Skeletal muscle cell (primary cell): ENCODE data around the gene SPAG9.

Experiments used
- DNase-seq: peaks from one replicate; pipeline ENCODE4 v3.0.0-alpha.2; 2010; ENCODE audit warnings: low read depth
- H3K4me3 ChIP-seq: 2 replicates; pipeline ENCODE4 v1.5.1; 2011; ENCODE audit warnings: low read depth, mild to moderate bottlenecking, control low read depth, low read length, moderate library complexity

Gene SPAG9

DNA sequence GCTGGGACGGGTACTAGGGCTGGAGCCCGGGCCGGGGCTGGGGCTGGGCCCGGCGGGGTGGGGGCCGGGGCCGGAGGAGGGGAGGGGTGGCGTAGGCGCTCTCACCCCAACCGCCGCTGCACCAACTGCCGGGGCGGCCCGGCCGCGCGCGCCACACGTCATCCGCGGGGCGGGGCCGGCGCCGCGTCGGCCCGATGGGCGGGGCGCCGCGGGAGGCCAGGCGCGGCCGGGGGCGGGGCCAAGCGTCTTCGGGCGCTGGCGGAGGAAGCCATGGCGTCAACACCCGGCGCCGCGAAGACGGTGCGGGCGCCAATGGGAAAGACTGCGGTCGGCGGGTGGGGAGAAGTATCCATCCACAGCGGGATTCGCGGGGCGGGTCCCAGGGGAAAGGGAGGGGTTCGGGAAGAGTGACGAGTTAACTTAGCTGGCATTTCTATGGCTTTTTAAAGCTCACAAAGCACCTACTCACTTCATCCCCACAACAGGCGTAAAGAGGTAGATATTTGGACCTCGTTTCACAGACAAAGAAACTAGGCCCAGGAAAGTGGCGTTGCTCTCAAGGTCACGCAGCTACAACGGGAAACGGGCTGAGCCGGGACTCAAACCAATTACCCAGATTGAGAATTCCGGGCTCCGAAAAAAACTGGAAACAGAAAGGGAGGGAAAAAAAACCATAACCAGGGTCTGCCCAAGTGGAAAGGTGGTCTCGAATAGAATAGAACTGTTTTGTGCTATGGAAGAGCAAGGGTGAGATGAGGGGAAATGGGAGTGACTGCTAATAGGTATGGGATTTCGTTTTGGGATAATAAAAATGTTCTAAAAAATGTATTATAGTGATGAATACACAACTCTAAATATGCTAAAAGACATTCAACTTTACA, at the start of gene SPAG9:
Gene SPAG9, minus strand, starts transcription at position 130 of the 881 bp plus-strand sequence. CDS start 212 bp downstream, outside the sequence.
- peak; percentile 93 for DNase-seq
- H3K4me3 ChIP-seq: peak within 1 kb of the TSS; percentile 98

GRCh38 chr17:51169340-51169739, 48.7 kb upstream of the SPAG9 start:
- DNase-seq: no peak
- no peak overlapping the region for H3K4me3 ChIP-seq

- peak overlapping the region; percentile 93 for H3K4me3 ChIP-seq
- DNase-seq: no peak
These were observed 46.6 kb upstream of the SPAG9 start for GRCh38 chr17:51166987-51167931.

GRCh38 chr17:51166198-51166986, 45.7 kb upstream of the SPAG9 start, which contains the start of gene NME2:
Gene NME2, plus strand, starts transcription at chr17:51166411. Its CDS starts 420 bp downstream, at chr17:51166831.
- peak; percentile 52 for DNase-seq
- peak within 1 kb of the TSS; percentile 93 for H3K4me3 ChIP-seq

GRCh38 chr17:51165680-51166197, 45.1 kb upstream of the SPAG9 start:
- no peak for DNase-seq
- H3K4me3 ChIP-seq: peak overlapping the region; percentile 93

GRCh38 chr17:51164911-51165679, 44.4 kb upstream of the SPAG9 start:
- peak overlapping the region; percentile 93 for H3K4me3 ChIP-seq
- DNase-seq: no peak

DNA sequence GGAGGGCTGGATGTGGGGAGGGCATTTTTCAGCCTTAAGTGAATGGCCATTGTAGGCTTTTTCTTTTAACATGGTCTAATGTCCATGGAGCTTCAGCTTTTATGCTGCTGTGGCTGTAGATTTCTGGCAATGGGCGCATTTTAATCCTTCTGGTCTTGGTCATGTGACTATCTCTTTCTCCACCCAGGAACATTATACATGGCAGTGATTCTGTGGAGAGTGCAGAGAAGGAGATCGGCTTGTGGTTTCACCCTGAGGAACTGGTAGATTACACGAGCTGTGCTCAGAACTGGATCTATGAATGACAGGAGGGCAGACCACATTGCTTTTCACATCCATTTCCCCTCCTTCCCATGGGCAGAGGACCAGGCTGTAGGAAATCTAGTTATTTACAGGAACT, 40.9 kb upstream of the SPAG9 start:
- DNase-seq: no peak
- no peak overlapping the region for H3K4me3 ChIP-seq

- H3K4me3 ChIP-seq: no peak overlapping the region
- DNase-seq: no peak
These were observed 38.9 kb upstream of the SPAG9 start for GRCh38 chr17:51159604-51160003.

DNA sequence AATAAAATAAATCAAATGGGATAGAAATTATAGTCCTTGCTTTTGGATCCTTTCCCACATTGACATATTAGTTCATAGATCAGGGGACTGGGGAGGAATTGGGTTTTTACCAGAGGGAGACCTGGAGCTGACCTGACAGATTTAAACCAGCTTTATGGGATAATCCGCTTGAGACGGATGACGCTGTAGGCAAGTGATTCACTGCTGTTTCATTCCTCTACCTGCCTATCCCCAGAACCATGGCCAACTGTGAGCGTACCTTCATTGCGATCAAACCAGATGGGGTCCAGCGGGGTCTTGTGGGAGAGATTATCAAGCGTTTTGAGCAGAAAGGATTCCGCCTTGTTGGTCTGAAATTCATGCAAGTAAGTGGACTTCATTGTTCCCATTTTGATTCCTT, 34.7 kb upstream of the SPAG9 start:
- no peak overlapping the region for H3K4me3 ChIP-seq
- DNase-seq: no peak

GRCh38 chr17:51154176-51154575, 33.5 kb upstream of the SPAG9 start:
- DNase-seq: no peak
- H3K4me3 ChIP-seq: peak overlapping the region; percentile 58

GRCh38 chr17:51153210-51154072, 32.8 kb upstream of the SPAG9 start, which contains the start of gene NME1:
Gene NME1, plus strand, starts transcription at chr17:51153559. Its CDS starts 2,096 bp downstream, at chr17:51155655.
- peak within 1 kb of the TSS; percentile 58 for H3K4me3 ChIP-seq
- DNase-seq: peak; percentile 98

DNA sequence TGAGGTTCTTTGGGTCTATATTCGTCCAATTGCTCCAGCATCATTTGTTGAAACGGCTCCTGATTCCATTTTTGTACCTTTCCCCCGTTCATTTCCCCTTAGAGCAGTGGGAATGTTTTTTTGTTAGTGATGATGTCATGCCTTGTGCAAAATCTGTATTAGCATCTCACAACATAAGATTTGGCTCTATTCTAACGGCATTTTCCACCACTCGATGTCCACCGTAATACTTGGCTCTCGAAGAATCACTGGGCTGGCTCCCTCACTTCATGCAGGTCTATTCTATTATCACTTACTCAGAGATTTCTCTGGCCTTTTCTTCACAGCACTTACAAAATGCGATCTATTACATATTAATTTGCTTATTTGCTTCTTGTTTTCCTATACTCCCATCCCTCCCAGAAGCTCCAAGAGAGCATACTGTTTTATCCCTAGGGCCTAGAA, 32.1 kb upstream of the SPAG9 start:
- DNase-seq: no peak
- H3K4me3 ChIP-seq: peak overlapping the region; percentile 29

- DNase-seq: no peak
- H3K4me3 ChIP-seq: no peak overlapping the region
These were observed 30.3 kb upstream of the SPAG9 start for GRCh38 chr17:51150932-51151331.

DNA sequence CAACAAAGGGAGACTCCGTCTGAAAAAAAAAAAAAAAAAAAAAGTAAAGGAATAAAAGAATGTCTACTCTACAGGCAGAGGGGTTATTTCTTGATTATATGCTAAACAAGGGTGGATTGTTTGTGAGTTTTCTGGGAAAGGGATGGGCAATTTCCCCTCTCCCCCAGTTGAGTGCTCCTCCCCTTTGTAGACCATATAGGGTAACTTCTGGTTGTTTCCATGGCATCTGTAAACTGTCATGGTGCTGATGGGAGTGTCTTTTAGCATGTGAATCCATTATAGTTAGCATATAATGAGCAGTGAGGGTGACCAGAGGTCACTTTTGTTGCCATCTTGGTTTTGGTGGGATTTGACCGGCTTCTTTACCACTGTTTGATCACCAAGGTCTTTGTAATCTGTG, 28.5 kb upstream of the SPAG9 start:
- H3K4me3 ChIP-seq: no peak overlapping the region
- DNase-seq: no peak

DNA sequence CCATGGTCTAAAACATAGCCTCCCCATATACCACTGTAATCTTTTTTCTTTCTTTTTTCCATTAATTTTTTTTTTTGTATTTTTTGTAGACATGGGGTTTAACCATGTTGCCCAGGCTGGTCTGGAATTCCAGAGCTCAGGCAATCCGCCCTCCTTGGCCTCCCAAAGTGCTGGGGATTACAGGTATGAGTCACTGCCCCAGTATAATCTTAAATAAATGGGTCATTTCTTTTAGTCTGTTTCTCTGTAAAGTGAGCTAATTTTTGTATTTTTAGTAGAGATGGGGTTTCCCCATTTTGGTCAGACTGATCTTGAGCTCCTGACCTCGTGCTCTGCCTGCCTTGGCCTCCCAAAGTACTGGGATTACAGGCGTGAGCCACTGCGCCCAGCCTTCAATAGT, 27.0 kb upstream of the SPAG9 start:
- H3K4me3 ChIP-seq: no peak overlapping the region
- DNase-seq: no peak

- no peak for DNase-seq
- no peak overlapping the region for H3K4me3 ChIP-seq
These were observed 23.8 kb upstream of the SPAG9 start for GRCh38 chr17:51144266-51145022.

DNA sequence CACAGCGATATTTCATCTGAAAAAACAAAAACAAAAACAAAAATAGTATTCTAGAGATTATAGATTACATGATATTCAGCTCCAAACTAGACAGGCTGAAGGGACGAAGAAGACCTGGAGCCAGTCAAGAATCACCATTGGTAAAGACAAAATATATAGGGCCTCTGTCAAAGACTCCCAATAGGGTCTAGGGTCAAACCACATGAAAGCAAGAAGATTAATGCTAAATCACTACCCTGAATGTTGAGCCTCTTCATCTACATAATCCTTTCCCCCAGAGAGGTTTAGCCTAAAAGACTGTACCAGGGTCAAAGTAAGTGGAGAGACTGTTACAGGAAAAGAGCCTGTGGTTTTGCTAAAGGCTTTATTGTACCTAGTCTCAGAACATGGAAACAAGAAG, 21.9 kb upstream of the SPAG9 start:
- DNase-seq: no peak

More for the DNA sequence above, 21.9 kb upstream of the SPAG9 start:
- H3K4me3 ChIP-seq: no peak overlapping the region
